GM12873 (cell line): ENCODE data around the gene STK10.

Source experiments
- TF ChIP-seq, protein P1 (sequence below): IDR thresholded peaks from 2 replicates; pipeline ENCODE4 v1.5.1; 2012; ENCODE audit warnings: low read depth, mild to moderate bottlenecking, moderate library complexity, low read length, control low read depth; ENCODE audit not compliant: insufficient read depth; ENCODE audit errors: missing control alignments

The STK10 gene

DNA sequence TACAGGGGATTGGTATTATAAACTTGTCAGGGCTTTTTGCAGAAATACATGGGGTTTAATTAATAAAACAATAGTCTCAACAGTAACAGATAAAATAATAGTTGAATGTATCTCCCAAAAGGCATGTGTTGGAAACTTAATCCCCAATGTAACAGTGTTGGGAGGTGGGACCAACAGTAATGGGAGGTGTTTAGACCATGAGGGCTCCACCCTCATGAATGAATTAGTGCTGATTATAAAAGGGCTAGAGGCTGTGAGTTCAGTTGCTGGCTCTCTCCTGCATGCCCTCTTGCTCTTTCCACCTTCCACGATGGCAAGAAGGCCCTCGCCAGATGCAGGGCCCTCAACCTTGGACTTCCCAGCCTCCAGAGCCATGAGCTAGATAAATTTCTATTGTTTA is 56.3 kb downstream of the STK10 start:
- TF ChIP-seq, protein P1, sequence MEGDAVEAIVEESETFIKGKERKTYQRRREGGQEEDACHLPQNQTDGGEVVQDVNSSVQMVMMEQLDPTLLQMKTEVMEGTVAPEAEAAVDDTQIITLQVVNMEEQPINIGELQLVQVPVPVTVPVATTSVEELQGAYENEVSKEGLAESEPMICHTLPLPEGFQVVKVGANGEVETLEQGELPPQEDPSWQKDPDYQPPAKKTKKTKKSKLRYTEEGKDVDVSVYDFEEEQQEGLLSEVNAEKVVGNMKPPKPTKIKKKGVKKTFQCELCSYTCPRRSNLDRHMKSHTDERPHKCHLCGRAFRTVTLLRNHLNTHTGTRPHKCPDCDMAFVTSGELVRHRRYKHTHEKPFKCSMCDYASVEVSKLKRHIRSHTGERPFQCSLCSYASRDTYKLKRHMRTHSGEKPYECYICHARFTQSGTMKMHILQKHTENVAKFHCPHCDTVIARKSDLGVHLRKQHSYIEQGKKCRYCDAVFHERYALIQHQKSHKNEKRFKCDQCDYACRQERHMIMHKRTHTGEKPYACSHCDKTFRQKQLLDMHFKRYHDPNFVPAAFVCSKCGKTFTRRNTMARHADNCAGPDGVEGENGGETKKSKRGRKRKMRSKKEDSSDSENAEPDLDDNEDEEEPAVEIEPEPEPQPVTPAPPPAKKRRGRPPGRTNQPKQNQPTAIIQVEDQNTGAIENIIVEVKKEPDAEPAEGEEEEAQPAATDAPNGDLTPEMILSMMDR, result no peak

DNA sequence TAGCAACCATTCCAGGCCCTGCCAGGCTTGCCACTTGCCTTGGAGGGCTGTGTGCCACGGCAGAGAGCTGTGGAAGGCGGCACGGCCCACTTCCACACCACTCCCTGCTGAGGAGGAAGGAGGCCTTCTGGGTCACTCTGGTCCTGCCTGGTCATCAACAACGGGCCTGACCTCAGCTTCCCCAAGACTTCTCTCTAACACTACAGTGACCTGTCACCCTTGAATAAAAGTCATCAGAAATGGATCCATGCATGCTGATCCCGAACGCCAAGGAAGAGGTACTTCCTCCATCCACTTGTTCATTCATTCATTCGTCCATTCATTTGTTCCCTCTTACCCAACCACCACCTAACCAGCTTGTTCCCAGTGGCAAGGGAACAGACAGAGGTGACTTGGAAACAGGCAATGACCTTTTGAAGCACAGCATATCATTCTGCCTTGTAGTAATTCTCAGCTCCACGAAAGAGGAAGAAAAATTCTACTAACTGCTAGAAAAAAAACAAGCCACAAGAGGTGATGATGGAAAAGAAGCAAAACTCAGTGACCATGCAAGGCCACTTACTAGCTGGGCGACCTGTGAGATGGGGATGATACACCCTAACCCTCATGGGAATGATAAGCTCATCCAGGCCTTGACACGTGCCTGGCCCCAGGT is 58.6 kb downstream of the STK10 start:
- TF ChIP-seq, protein P1, result no peak

DNA sequence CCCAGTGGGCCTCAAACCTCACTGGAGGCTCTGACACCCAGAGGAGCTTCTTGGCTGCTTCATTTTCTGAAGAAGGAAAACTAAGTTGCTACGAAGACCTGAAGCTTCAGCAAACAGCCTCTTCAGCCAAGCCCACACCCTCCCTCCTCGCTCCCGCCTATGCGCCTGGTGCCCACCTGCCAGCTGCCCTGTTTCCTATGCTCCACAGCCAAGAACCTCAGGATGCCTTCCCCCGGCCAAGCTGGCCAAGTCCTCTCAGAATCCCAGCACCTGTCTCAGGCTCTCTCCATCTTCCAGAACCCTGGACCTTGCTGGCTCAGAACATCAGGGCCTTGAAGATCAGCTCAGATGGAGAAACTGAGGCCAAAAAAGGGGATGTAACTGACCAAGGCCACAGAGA is 60.4 kb downstream of the STK10 start:
- TF ChIP-seq, protein P1, result no peak

DNA sequence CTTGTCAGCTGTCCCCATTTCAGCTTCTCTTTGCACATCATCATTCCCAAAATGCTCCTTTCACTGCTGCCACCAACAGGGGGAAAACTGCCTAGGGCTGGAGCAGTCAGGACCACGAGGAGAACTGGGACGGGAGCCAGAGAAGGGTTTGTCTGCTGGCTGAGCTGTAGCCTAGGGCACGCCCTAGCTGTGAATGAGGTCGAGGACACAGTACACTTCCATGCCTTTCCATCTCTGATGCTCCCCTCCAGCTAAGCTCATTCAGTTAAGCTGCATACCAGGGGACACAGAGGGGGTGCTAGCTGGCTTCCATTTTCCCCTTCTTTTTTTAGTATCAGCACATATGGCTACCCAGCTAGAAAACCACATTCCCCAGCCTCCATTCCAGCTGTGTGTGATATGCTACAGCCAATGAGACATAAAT is 64.7 kb downstream of the STK10 start:
- TF ChIP-seq, protein P1, result no peak

DNA sequence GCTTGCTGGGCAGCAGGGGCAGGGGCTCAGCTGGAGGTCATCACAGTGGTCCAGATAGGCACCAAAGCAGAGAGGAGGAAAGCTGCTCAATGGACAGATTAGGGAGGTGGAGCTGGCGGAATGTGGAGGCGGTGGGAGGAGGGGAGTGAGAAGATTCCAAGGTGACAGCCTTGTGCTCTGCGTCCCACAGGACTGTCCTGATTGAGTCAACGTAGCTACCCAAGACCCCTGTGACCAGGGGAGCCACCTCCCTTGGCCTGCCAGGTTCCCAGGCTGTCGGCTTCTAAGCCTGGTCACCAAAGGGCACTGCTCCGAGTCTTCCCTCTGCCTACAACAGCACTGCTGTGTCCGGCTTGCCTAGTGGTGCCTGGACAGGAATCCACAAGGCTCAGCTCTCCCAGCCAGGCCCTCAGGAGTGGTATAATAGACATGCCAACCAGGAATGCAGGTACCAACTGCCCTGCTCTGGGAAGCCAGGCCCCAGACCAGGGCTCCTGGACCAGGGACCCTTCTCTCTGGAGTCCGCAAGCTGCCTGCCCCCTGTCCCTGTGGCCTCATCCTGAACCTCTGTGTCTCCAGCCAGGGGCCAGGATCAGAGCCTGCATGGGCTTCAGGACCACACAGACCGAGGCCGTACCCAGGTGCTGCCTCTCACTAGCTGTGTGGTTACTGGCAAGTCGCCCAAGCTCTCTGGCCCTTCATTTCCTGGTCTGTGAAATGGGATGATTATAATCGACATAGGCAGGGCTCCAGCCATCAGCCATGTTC is 67.9 kb downstream of the STK10 start:
- TF ChIP-seq, protein P1, result no peak

DNA sequence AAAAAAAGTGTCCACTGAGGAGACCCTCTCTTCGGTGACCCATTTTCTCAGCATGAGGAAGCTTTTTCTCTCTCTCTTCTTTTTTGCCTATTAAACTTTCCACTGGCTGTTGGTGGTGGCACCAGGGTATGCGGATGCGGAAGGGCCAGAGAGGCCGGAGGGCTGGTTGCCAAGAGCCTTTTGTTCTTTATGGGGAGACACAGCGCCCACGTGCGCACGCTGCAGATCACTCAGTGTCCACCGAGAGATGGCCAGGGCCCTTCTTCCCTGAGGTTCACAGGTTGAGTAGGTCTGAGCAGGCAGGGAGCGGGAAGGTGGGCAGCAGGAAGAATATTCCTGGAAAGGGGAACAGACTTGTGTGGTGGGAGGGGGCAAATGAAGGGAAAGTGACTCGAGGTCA is 69.1 kb downstream of the STK10 start:
- TF ChIP-seq, protein P1, result no peak

DNA sequence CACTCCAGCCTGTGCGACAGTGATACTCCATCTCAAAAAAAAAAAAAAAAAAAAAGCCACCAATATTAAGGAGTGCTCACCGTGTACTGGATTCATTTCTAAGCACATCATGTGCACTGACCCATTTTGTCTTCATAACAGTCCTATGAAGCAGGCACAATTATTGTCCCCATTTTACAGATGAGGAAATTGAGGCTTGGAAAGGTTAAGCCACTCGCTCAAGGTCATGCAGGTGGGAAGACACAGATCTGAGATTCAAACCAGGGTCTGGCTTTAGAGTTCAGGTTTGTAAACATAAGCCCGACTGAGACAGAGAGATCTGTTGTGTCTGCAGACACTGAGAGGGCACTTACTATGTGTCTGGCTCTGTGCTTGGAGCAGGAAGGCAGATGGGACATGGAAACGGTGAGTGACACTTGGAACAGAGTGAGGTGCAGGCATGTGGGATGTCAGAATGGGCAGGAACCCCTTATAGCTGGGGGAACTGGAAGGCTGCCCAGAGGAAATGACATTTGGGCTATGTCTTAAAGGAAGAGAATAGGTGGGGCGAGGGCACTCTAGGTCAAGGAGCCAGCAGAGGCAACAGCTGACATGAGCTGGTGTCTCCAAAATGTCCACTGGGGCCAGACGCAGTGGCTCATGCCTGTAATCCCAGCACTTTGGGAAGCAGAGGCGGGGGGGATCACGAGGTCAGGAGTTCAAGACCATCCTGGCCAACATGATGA is 69.9 kb downstream of the STK10 start:
- TF ChIP-seq, protein P1, result no peak
